HEK293 (cell line): ENCODE results near the gene ATP5PB.

Experiments used
- CTCF ChIA-PET: fragments of 350-600 bp; formaldehyde crosslinking; extraction: SDS; loops from one replicate; lab custom pipeline; 2021; ENCODE audit warnings: antibody characterized with exemption; lab: Yijun Ruan, JAX
- POLR2A ChIA-PET: fragments of 300-600 bp; formaldehyde crosslinking; extraction: SDS; loops from one replicate; lab custom pipeline; 2020; ENCODE audit warnings: antibody characterized with exemption, inconsistent platforms; lab: Yijun Ruan, JAX
- H3K27ac ChIP-seq: fragments of 200-500 bp; sonication (Bioruptor generic); 2 replicates; pipeline ENCODE4 v1.5.1; 2014; ENCODE audit warnings: low read depth, low read length, control low read depth, inconsistent platforms; ENCODE audit errors: extremely low read depth
- H3K36me3 ChIP-seq, 2 experiments: fragments of 200-500 bp in 1 of 2; sonication (Bioruptor generic) in 1 of 2; 1 replicate in 1 of 2; 2 replicates in 1 of 2; pipeline ENCODE4 v1.5.1; 2014 to 2017; ENCODE audit warnings: inconsistent platforms in 2 of 2, low read length in 2 of 2; ENCODE audit not compliant: control insufficient read depth in 2 of 2, insufficient read depth in 1 of 2
- H3K4me1 ChIP-seq: fragments of 200-500 bp; sonication (Bioruptor generic); 2 replicates; pipeline ENCODE4 v1.5.1; 2014; ENCODE audit warnings: mild to moderate bottlenecking, low read length, inconsistent platforms; ENCODE audit not compliant: control insufficient read depth, insufficient read depth
- H3K4me3 ChIP-seq: 2 replicates; pipeline ENCODE4 v1.5.1; 2011; ENCODE audit warnings: low read depth, mild to moderate bottlenecking, control low read depth, low read length, moderate library complexity
- H3K9me3 ChIP-seq: fragments of 200-500 bp; sonication (Bioruptor generic); 2 replicates; pipeline ENCODE4 v1.5.1; 2014; ENCODE audit warnings: low read depth, low read length, inconsistent platforms; ENCODE audit not compliant: control insufficient read depth, insufficient read depth
- FEZF1 ChIP-seq: fragments of 450-650 bp; formaldehyde crosslinking; IDR thresholded peaks from 2 replicates; pipeline ENCODE4 v1.5.1; 2016; ENCODE audit warnings: missing biosample characterization, missing genetic modification characterization
- HOXA7 ChIP-seq: sonication (generic); formaldehyde crosslinking; IDR thresholded peaks from 2 replicates; pipeline ENCODE4 v1.8.1; 2022; ENCODE audit warnings: missing genetic modification reagents, borderline replicate concordance
- MYNN ChIP-seq: fragments of 450-650 bp; formaldehyde crosslinking; IDR thresholded peaks from 2 replicates; pipeline ENCODE4 v1.5.1; 2016; ENCODE audit warnings: missing biosample characterization, missing genetic modification characterization, borderline replicate concordance
- MZF1 ChIP-seq: fragments of 450-650 bp; formaldehyde crosslinking; IDR thresholded peaks from 2 replicates; pipeline ENCODE4 v1.5.1; 2017; ENCODE audit warnings: missing biosample characterization, missing genetic modification characterization, borderline replicate concordance
- ZBTB48 ChIP-seq: fragments of 450-650 bp; formaldehyde crosslinking; IDR thresholded peaks from 2 replicates; pipeline ENCODE4 v1.5.1; 2016; ENCODE audit warnings: missing biosample characterization, missing genetic modification characterization
- ZIC2 ChIP-seq: fragments of 450-650 bp; formaldehyde crosslinking; IDR thresholded peaks from 2 replicates; pipeline ENCODE4 v1.5.1; 2016; ENCODE audit warnings: missing biosample characterization, missing genetic modification characterization
- ZNF140 ChIP-seq: fragments of 450-650 bp; formaldehyde crosslinking; IDR thresholded peaks from 2 replicates; pipeline ENCODE4 v1.5.1; 2016; ENCODE audit warnings: missing biosample characterization, missing genetic modification characterization
- ZNF146 ChIP-seq: fragments of 450-650 bp; formaldehyde crosslinking; IDR thresholded peaks from 2 replicates; pipeline ENCODE4 v1.5.1; 2016; ENCODE audit warnings: missing biosample characterization, missing genetic modification characterization
- ZNF155 ChIP-seq: fragments of 450-650 bp; formaldehyde crosslinking; IDR thresholded peaks from 2 replicates; pipeline ENCODE4 v1.5.1; 2016; ENCODE audit warnings: missing biosample characterization, missing genetic modification characterization
- ZNF280D ChIP-seq: fragments of 450-650 bp; formaldehyde crosslinking; IDR thresholded peaks from 2 replicates; pipeline ENCODE4 v1.5.1; 2016; ENCODE audit warnings: missing biosample characterization, missing genetic modification characterization
- ZNF302 ChIP-seq: fragments of 450-650 bp; formaldehyde crosslinking; IDR thresholded peaks from 2 replicates; pipeline ENCODE4 v1.5.1; 2016; ENCODE audit warnings: missing biosample characterization, missing genetic modification characterization, low read depth
- ZNF324 ChIP-seq: fragments of 450-650 bp; formaldehyde crosslinking; IDR thresholded peaks from 2 replicates; pipeline ENCODE4 v1.5.1; 2016; ENCODE audit warnings: missing biosample characterization, missing genetic modification characterization
- ZNF366 ChIP-seq: fragments of 450-650 bp; formaldehyde crosslinking; conservative IDR thresholded peaks from 2 replicates; pipeline ENCODE4 v1.5.1; 2016; ENCODE audit warnings: missing biosample characterization, missing genetic modification characterization
- ZNF416 ChIP-seq: fragments of 450-650 bp; formaldehyde crosslinking; IDR thresholded peaks from 2 replicates; pipeline ENCODE4 v1.5.1; 2016; ENCODE audit warnings: missing biosample characterization, missing genetic modification characterization
- ZNF623 ChIP-seq: fragments of 450-650 bp; formaldehyde crosslinking; IDR thresholded peaks from 2 replicates; pipeline ENCODE4 v1.5.1; 2016; ENCODE audit warnings: missing biosample characterization, missing genetic modification characterization
- ZNF660 ChIP-seq: fragments of 450-650 bp; IDR thresholded peaks from 2 replicates; pipeline ENCODE4 v1.5.1; 2018; ENCODE audit warnings: missing biosample characterization, mild to moderate bottlenecking, missing genetic modification characterization
- ZNF664 ChIP-seq: fragments of 450-650 bp; formaldehyde crosslinking; IDR thresholded peaks from 2 replicates; pipeline ENCODE4 v1.5.1; 2016; ENCODE audit warnings: missing biosample characterization, missing genetic modification characterization
- ZNF704 ChIP-seq: fragments of 450-650 bp; formaldehyde crosslinking; IDR thresholded peaks from 2 replicates; pipeline ENCODE4 v1.5.1; 2016; ENCODE audit warnings: missing biosample characterization, missing genetic modification characterization
- ZSCAN23 ChIP-seq: fragments of 450-650 bp; formaldehyde crosslinking; IDR thresholded peaks from 2 replicates; pipeline ENCODE4 v1.5.1; 2016; ENCODE audit warnings: missing biosample characterization, missing genetic modification characterization
- TF ChIP-seq, protein P1 (sequence below): fragments of 450-650 bp; formaldehyde crosslinking; IDR thresholded peaks from 2 replicates; pipeline ENCODE4 v1.5.1; 2016; ENCODE audit warnings: missing biosample characterization, missing genetic modification characterization
- TF ChIP-seq, protein P2 (sequence below): fragments of 450-650 bp; formaldehyde crosslinking; IDR thresholded peaks from 2 replicates; pipeline ENCODE4 v1.5.1; 2016; ENCODE audit warnings: missing biosample characterization, missing genetic modification characterization

Gene ATP5PB

GRCh38 chr1:111452581-111452980 is 3.3 kb downstream of the ATP5PB start:
- ChIA-PET POLR2A (no interaction called here), CTCF (interaction anchor here (0.6 to 0.7 kb wide), 3 partner anchors 17 to 1096 kb away, joined by 3 to 4 read pairs (median 4); no protein-coding TSS in a partner anchor)
- no peak for TF ChIP-seq ZNF140 (tag by site-specific recombination)
- TF ChIP-seq ZNF324 (tag by site-specific recombination), result no peak
- no peak for TF ChIP-seq ZNF623 (tag by site-specific recombination)
- TF ChIP-seq MYNN, result no peak
- TF ChIP-seq ZNF280D (tag by site-specific recombination), result no peak
- no peak overlapping the region for H3K4me3 ChIP-seq
- H3K4me1 ChIP-seq, result no peaks in the 10 kb centered on the region
- H3K9me3 ChIP-seq, result no peaks in the 10 kb centered on the region
- no peak overlapping the region for H3K27ac ChIP-seq
- peaks cover 26 to 71% of the 10 kb centered on the region in 2 experiments for H3K36me3 ChIP-seq

GRCh38 chr1:111453706-111454105 is 4.4 kb downstream of the ATP5PB start:
- POLR2A ChIA-PET, result no interaction called here
- H3K9me3 ChIP-seq, result no peaks in the 10 kb centered on the region
- H3K27ac ChIP-seq, result no peak overlapping the region
- H3K4me3 ChIP-seq, result no peak overlapping the region
- no peaks in the 10 kb centered on the region for H3K4me1 ChIP-seq
- H3K36me3 ChIP-seq, result peaks cover 34 to 82% of the 10 kb centered on the region in 2 experiments
- TF ChIP-seq ZSCAN23 (no peak), ZNF664 (tag by site-specific recombination) (peak; percentile 41; the same call in 1 of the 2 replicates)
- CTCF ChIA-PET, result interaction anchor here (0.8 kb wide), 1 partner anchor 168 kb away, joined by 3 read pairs; no protein-coding TSS in a partner anchor

DNA sequence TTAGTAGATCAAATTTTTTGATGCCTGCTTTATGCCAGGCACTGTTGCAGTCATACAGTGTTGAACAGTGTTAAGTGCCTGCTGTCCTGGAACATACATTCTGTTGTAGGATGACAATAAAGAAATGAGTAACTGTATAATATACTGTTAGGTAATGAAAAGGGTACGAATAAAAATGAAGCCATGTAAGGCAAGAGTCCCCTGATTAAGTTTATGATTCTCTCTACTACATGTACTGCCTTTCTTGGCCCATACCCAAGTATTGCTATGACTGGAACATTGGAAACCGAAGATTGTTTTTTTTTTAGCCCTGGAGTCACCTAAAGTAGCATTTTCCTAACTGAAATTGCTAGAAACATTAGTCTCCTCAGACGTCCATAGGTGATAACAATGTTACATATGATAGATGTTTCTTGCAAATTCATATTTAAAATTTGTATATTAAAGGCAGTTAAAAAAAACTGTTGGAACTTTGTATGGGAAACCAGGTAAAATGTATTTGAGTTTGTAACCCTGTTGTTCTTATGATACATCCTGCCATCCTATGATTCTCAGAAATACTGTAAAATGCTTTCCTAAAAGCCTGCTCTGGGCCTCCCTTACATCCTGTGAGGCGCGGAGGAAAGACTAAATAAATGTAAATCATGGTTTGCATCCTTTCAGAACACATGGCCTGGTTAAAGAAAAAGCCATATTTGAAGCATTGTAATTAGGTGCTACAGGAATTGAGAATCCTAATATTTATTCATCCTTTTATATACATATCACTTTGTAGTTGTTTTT is 5.8 kb downstream of the ATP5PB start:
- POLR2A ChIA-PET, result no interaction called here
- no peaks in the 10 kb centered on the region for H3K9me3 ChIP-seq
- H3K4me1 ChIP-seq, result no peaks in the 10 kb centered on the region
- no peak overlapping the region for H3K27ac ChIP-seq
- CTCF ChIA-PET, result no interaction called here
- TF ChIP-seq ZBTB48 (no peak), ZNF704 (tag by site-specific recombination) (no peak), ZIC2 (no peak), ZNF366 (no peak), HOXA7 (CRISPR knock-in tag) (no peak), ZNF155 (tag by site-specific recombination) (no peak), MZF1 (no peak), FEZF1 (tag by site-specific recombination) (no peak), ZNF416 (tag by site-specific recombination) (no peak), ZNF302 (no peak), ZNF146 (no peak), ZNF660 (tag by site-specific recombination) (no peak)
- TF ChIP-seq, protein P1, sequence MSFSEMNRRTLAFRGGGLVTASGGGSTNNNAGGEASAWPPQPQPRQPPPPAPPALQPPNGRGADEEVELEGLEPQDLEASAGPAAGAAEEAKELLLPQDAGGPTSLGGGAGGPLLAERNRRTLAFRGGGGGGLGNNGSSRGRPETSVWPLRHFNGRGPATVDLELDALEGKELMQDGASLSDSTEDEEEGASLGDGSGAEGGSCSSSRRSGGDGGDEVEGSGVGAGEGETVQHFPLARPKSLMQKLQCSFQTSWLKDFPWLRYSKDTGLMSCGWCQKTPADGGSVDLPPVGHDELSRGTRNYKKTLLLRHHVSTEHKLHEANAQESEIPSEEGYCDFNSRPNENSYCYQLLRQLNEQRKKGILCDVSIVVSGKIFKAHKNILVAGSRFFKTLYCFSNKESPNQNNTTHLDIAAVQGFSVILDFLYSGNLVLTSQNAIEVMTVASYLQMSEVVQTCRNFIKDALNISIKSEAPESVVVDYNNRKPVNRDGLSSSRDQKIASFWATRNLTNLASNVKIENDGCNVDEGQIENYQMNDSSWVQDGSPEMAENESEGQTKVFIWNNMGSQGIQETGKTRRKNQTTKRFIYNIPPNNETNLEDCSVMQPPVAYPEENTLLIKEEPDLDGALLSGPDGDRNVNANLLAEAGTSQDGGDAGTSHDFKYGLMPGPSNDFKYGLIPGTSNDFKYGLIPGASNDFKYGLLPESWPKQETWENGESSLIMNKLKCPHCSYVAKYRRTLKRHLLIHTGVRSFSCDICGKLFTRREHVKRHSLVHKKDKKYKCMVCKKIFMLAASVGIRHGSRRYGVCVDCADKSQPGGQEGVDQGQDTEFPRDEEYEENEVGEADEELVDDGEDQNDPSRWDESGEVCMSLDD (tag by site-specific recombination), result no peak
- TF ChIP-seq, protein P2, sequence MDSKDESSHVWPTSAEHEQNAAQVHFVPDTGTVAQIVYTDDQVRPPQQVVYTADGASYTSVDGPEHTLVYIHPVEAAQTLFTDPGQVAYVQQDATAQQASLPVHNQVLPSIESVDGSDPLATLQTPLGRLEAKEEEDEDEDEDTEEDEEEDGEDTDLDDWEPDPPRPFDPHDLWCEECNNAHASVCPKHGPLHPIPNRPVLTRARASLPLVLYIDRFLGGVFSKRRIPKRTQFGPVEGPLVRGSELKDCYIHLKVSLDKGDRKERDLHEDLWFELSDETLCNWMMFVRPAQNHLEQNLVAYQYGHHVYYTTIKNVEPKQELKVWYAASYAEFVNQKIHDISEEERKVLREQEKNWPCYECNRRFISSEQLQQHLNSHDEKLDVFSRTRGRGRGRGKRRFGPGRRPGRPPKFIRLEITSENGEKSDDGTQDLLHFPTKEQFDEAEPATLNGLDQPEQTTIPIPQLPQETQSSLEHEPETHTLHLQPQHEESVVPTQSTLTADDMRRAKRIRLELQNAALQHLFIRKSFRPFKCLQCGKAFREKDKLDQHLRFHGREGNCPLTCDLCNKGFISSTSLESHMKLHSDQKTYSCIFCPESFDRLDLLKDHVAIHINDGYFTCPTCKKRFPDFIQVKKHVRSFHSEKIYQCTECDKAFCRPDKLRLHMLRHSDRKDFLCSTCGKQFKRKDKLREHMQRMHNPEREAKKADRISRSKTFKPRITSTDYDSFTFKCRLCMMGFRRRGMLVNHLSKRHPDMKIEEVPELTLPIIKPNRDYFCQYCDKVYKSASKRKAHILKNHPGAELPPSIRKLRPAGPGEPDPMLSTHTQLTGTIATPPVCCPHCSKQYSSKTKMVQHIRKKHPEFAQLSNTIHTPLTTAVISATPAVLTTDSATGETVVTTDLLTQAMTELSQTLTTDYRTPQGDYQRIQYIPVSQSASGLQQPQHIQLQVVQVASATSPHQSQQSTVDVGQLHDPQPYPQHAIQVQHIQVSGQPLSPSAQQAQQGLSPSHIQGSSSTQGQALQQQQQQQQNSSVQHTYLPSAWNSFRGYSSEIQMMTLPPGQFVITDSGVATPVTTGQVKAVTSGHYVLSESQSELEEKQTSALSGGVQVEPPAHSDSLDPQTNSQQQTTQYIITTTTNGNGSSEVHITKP, result no peak
- no peak overlapping the region for H3K4me3 ChIP-seq
- H3K36me3 ChIP-seq, result peaks cover 42 to 95% of the 10 kb centered on the region in 2 experiments
